AML-193 (cell line): Measurements from ENCODE around the gene RNASE11.
A peak's percentile ranks its signal among the peaks of the same experiment; 100 is the strongest.
"Not testable (repeated sequence)": the region's sequence is repeated elsewhere in the genome, so short reads cannot be mapped to it uniquely, and the experiment has no call there.

ENCODE experiments used
- DNase-seq, 2 experiments: peaks; one replicate each; lab custom pipeline; 2025; lab: John Stamatoyannopoulos, UW

RNASE11 gene

GRCh38 chr14:20580242-20580641 is 7.6 kb downstream of the RNASE11 start:
- DNase-seq = no peak

DNA sequence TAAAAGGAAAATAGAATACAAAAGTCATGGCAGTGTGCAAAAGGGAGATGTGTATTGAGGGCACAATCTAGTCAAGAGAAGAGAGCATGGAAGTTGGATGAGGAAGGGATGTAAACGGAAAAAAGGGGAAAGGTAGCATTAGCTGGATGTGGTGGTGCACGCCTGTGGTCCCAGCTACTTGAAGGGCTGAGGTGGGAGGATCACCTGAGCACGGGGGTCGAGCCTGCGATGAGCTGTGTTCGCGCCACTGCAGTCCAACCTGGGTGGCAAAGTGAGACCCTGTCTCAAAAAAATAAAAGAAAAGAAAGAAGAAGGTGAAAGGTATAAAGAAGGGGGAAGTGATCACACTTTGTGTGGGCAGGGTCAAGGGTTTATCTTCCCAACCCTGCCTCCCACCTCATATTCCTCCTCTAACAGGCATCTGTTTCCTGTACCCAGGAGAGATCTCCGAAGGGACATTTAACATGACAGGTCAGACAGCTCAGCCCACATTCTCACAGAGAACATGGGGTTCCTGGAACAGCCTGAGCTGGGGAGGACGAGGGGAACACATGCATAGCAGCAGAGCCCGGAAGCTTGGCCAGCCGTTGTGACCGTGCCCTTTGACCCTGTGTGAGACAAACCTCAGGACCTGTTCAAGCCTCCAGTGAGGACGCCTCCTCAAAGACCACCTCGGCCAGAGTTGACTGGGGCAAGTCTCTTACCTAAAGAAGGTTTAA is 8.9 kb downstream of the RNASE11 start:
- DNase-seq = no peak

DNA sequence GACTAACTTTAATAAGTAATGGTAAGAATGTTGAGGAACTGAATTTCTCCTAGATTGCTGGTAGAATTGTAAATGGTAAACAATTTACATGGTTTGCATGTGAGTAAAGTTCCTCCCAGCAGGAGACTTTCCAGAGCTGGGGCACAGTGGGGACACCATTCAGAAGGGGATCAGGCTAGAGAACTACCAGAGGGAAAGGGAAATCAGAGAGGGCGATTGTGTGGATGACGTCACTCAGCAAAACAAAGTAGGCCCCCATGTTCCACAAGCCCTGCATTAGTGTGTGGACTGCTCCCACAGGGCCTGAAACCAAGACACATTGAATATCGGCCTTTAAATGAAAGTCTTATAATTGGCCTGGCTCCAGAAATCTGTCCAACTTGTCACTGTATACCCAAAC is 9.5 kb downstream of the RNASE11 start:
- no peak for DNase-seq

DNA sequence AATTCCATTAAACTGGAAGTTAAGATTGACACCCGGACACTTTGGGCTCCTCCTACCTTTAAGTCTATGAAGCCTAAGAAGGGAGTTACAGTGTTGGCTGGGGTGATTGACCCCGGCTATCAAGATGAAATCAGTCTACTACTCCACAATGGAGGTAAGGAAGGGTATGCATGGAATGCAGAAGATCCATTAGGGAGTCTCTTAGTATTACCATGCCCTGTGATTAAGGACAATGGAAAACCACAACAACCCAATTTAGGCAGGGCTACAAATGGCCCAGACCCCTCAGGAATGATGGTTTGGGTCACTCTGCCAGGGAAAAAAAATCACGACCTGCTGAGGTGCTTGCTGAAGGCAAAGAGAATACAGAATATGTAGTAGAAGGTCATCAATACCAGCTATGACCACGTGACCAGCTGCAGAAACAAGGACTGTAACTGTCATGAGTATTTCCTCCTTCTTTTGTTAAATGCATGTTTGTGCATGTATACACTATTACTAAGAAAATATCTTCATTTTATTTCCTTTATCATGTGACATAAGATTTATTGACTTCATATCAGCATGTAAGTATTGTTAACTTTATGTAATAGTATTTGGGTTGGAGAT is 15.3 kb downstream of the RNASE11 start:
- not testable (repeated sequence) for DNase-seq

- peak in 1 of 2 experiments; percentile 1 for DNase-seq
These were observed 17.1 kb downstream of the RNASE11 start for GRCh38 chr14:20570720-20571119.

GRCh38 chr14:20569865-20570264 is 17.9 kb downstream of the RNASE11 start:
- not testable (repeated sequence) for DNase-seq

- no peak for DNase-seq
These were observed 18.7 kb downstream of the RNASE11 start for GRCh38 chr14:20569066-20569465.

- no peak for DNase-seq
These were observed 19.4 kb downstream of the RNASE11 start for GRCh38 chr14:20568393-20568792.

- not testable (repeated sequence) for DNase-seq
These were observed 20.6 kb downstream of the RNASE11 start for GRCh38 chr14:20567199-20567598.

- DNase-seq = no peak
These were observed 23.3 kb downstream of the RNASE11 start for GRCh38 chr14:20564501-20564997.

DNA sequence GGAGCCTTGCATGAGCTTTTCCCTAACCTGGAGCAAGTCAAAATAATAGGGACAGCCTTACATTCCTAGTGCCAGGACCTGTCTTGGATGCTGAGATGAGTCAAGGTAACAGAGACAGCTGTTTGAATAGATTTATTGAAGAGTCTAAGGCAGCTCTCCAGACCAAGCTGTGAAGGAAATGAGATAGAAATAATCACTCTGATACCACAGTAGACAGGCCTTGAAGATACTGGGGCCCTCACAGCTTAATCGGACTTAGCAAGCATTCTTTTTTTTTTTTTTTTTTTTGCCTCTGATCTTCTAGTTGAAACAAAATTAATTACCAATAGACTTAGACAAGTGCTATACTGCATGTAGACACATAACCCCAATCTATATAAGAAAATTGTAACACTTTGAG is 23.8 kb downstream of the RNASE11 start:
- DNase-seq = no peak

DNA sequence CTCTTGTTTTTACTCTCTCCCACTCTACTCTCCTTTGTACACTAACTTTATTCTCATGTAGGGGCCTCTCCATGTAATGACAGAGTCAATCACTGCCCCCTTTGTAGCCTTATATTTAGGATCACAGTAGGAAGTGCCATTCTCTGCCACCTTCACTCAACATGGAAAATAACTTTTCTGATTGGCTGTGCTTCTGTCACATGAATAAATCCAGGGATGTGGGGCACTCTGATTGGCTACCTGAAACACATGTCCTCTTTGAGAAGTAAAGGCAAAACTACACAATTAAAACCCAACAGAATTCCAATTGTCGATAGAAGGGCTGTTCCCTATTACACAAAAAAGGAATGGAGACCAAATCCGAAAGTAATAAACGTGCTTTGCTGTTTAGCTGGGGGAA is 26.8 kb downstream of the RNASE11 start, which contains the start of gene RNASE9:
TSS of gene RNASE9 (minus strand) at position 87 of the 400 bp plus-strand sequence.
- no peak for DNase-seq

GRCh38 chr14:20559461-20559904 is 28.3 kb downstream of the RNASE11 start:
- DNase-seq = no peak

- no peak for DNase-seq
These were observed 30.6 kb downstream of the RNASE11 start for GRCh38 chr14:20557212-20557542.

GRCh38 chr14:20556500-20557211 is 31.1 kb downstream of the RNASE11 start:
- DNase-seq = peak in 1 of 2 experiments; percentile 0

DNA sequence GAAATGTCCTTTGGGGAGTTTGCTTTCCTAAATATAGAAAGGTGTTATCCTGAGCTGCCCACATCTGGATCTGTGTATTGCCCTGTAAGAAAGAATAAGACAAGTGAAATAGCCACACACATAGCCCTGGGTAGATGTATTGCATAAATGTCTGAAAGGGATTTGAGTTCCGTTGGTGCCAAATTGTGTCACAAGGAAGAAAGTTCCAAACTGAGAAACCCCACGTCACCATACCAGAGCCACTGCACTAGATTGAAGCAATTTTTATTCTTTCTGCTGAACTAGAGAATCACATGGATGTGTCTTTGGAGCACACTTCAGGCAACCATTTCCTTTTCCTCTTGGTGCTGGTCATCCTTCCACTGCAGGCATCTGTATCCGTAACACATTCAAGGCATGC is 32.0 kb downstream of the RNASE11 start:
- DNase-seq = no peak

GRCh38 chr14:20553024-20553423 is 34.8 kb downstream of the RNASE11 start:
- no peak for DNase-seq

DNA sequence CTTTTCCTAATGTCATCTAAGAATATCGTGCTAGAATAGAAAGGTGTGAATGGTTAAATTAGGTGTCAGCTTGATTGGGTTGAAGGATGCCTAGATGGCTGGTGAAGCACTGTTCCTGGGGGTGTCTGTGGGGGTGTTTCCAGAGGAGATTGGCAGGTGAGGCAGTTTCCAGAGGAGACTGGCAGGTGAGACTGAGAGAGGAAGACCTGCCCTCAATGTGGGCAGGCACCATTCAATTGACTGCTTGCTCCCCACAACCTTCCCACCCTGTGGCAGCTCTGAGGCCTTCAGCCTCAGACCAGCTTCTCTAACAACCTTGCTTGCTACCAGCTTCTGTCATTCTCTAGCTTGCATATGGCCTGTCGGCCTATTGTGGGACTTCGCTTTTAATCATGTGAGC is 36.2 kb downstream of the RNASE11 start:
- no peak for DNase-seq

- no peak for DNase-seq
These were observed 36.9 kb downstream of the RNASE11 start for GRCh38 chr14:20550926-20551325.

- no peak for DNase-seq
These were observed 39.2 kb downstream of the RNASE11 start for GRCh38 chr14:20548414-20549158.

- DNase-seq = no peak
These were observed 40.9 kb downstream of the RNASE11 start for GRCh38 chr14:20546877-20547276.

DNA sequence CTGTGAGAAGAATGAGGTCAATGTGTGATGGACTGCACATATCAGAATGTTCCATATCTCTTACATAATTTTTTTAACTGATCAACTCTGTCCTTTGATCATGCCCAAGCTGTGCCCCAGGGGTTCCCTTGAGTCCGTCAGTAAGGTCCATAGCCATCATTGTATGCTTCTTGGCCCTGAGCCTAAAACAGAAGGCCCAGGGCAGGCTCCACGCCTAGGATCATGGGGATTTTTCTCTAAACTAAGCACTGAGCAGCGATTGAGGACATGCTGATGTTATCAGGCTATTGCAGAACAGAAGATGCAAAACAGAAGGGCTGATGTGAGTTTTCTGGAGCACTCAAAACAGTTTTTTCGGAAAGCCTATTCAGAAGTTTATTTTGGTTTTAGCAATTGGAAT is 47.9 kb downstream of the RNASE11 start:
- no peak for DNase-seq
